Endothelial cell of umbilical vein (primary cell): ENCODE data around the gene ACAD9. TPM values are rescaled to one million over a fixed set of nuclear protein-coding genes. Genes with fewer than 3 reads are reported as not detected.

Source experiments
- BruUV-seq: library from RNA; stranded (reverse); fragments of 400-500 nt; replicated peaks from 2 replicates; lab custom pipeline; 2021; lab: Mats Ljungman, UMichigan
- CTCF ChIA-PET: fragments of 300-600, 350-600 bp; sonication (Branson Sonifier 250); formaldehyde crosslinking; loops from one replicate; lab custom pipeline; 2021; ENCODE audit warnings: antibody characterized with exemption, inconsistent platforms; lab: Charles Lee
- POLR2A ChIA-PET: fragments of 300-600, 350-600 bp; sonication (Branson Sonifier 250); formaldehyde crosslinking; loops from one replicate; lab custom pipeline; 2021; ENCODE audit warnings: antibody characterized with exemption, inconsistent platforms; lab: Charles Lee
- DNase-seq: peaks from one replicate; pipeline ENCODE4 v3.0.0-alpha.2; 2011; ENCODE audit warnings: low read depth, low spot score
- FAIRE-seq: peaks from 2 replicates; lab custom pipeline; 2011; peaks lifted over from hg19 to GRCh38; lab: Jason Lieb, UNC
- H2AFZ ChIP-seq: 2 replicates; pipeline ENCODE4 v1.6.0; 2012; ENCODE audit warnings: low read depth, low read length, control low read depth, inconsistent platforms
- H3K27ac ChIP-seq: 2 replicates; pipeline ENCODE4 v1.5.1; 2011; ENCODE audit warnings: low read depth, mild to moderate bottlenecking, control low read depth, low read length, moderate library complexity; ENCODE audit not compliant: insufficient read depth
- H3K27me3 ChIP-seq, 2 experiments: 2 replicates each; pipeline versions ENCODE4 v1.6.0 to v1.6.1; 2011; ENCODE audit warnings: low read length in 2 of 2, mixed read lengths in 1 of 2; ENCODE audit not compliant: control insufficient read depth in 2 of 2, insufficient read depth in 2 of 2
- H3K36me3 ChIP-seq, 2 experiments: 2 replicates in 1 of 2; 3 replicates in 1 of 2; pipeline ENCODE4 v1.5.1; 2011; ENCODE audit warnings: low read length in 2 of 2, mild to moderate bottlenecking in 1 of 2, moderate library complexity in 1 of 2; ENCODE audit not compliant: control insufficient read depth in 2 of 2, insufficient read depth in 2 of 2; ENCODE audit errors: extremely low read depth in 1 of 2
- H3K4me1 ChIP-seq: 3 replicates; pipeline ENCODE4 v1.5.1; 2011; ENCODE audit warnings: mild to moderate bottlenecking, low read length; ENCODE audit not compliant: control insufficient read depth, insufficient read depth; ENCODE audit errors: extremely low read depth
- H3K4me2 ChIP-seq: 2 replicates; pipeline ENCODE4 v1.6.1; 2011; ENCODE audit warnings: low read length, control low read depth, mixed read lengths; ENCODE audit not compliant: insufficient read depth
- H3K4me3 ChIP-seq, 3 experiments: fragments of 200-600 bp in 1 of 3; sonication (generic), shearing (Covaris generic) in 1 of 3; replicated peaks in 1 of 3; 2 replicates each; pipeline ENCODE4 v1.5.1; 2011 to 2016; ENCODE audit warnings: control low read depth in 3 of 3, low read length in 3 of 3, mild to moderate bottlenecking in 2 of 3, inconsistent platforms in 1 of 3, low read depth in 1 of 3, moderate library complexity in 1 of 3; ENCODE audit not compliant: insufficient read depth in 1 of 3
- H3K79me2 ChIP-seq: 2 replicates; pipeline ENCODE4 v1.6.0; 2012; ENCODE audit warnings: low read length, inconsistent platforms; ENCODE audit not compliant: control insufficient read depth, insufficient read depth
- H3K9ac ChIP-seq: replicated peaks from 2 replicates; pipeline ENCODE3; 2011; ENCODE audit warnings: low read length, control low read depth; ENCODE audit not compliant: insufficient read depth; ENCODE audit errors: extremely low read depth
- H3K9me1 ChIP-seq: replicated peaks from 3 replicates; pipeline ENCODE4 v1.6.0; 2011; ENCODE audit warnings: mild to moderate bottlenecking, low read length; ENCODE audit not compliant: control insufficient read depth, insufficient read depth; ENCODE audit errors: extremely low read depth
- H3K9me3 ChIP-seq: replicated peaks from 2 replicates; pipeline ENCODE4 v1.5.1; 2012; ENCODE audit warnings: low read length, inconsistent platforms; ENCODE audit not compliant: control insufficient read depth, insufficient read depth
- H4K20me1 ChIP-seq: replicated peaks from 2 replicates; pipeline ENCODE3; 2011; ENCODE audit warnings: mild to moderate bottlenecking, low read length; ENCODE audit not compliant: control insufficient read depth, insufficient read depth; ENCODE audit errors: extremely low read depth
- EZH2 ChIP-seq: IDR thresholded peaks from 2 replicates; pipeline ENCODE4 v1.6.1; 2012; ENCODE audit warnings: borderline replicate concordance, low read depth, mild to moderate bottlenecking, moderate library complexity, low read length, inconsistent platforms; ENCODE audit not compliant: severe bottlenecking
- GATA2 ChIP-seq: IDR thresholded peaks from 2 replicates; pipeline ENCODE4 v1.7.0; 2011; ENCODE audit warnings: low read depth, mild to moderate bottlenecking, moderate library complexity, mixed read lengths, low read length; ENCODE audit not compliant: insufficient read length, insufficient read depth
- dilution Hi-C: fragments of 300-500 bp; cut with MboI; formaldehyde crosslinking; loops from one replicate; pipeline ENCODE4 v1.15.0; 2019; ENCODE audit warnings: low sequenced_read_pairs; ENCODE audit not compliant: extremely low pct_ligation_motif_present
- intact Hi-C: fragments of 100-400 bp; cut with micrococcal nuclease; formaldehyde crosslinking; loops from one replicate; pipeline ENCODE4 v1.10.0; 2022
- polyA plus RNA-seq, 4 experiments: library from polyadenylated mRNA; depleted of rRNA in 3 of 4; stranded (reverse) in 3 of 4; unstranded in 1 of 4; fragments of >200 nt; gene quantifications; 2 replicates each; pipeline versions ENCODE4 v1.2.1 to v1.2.3, GENCODE V29; 2011 to 2012; ENCODE audit warnings: missing spikeins in 1 of 4
- total RNA-seq: library from RNA; stranded (reverse); gene quantifications from 2 replicates; pipeline ENCODE4 v1.2.3, GENCODE V29; 2021
- TF ChIP-seq, protein P1 (sequence below): IDR thresholded peaks from 2 replicates; pipeline ENCODE4 v1.6.1; 2011; ENCODE audit not compliant: insufficient read depth, insufficient read length
- TF ChIP-seq, protein P2 (sequence below), 2 donors: IDR thresholded peaks; 1 replicate in 1 of 2; 2 replicates in 1 of 2; pipeline ENCODE4 v1.5.1; 2011; ENCODE audit warnings: low read length in 2 of 2, mild to moderate bottlenecking in 2 of 2, moderate library complexity in 2 of 2, control low read depth in 1 of 2, inconsistent platforms in 1 of 2, low read depth in 1 of 2; ENCODE audit not compliant: insufficient read depth in 1 of 2; ENCODE audit errors: extremely low read depth in 1 of 2

Gene ACAD9
- total and polyA plus RNA-seq, 2 donors (not counting 3 experiments of a cell fraction or from before 2014, with no cell fraction given), result 58.6 to 65.8 TPM

DNA sequence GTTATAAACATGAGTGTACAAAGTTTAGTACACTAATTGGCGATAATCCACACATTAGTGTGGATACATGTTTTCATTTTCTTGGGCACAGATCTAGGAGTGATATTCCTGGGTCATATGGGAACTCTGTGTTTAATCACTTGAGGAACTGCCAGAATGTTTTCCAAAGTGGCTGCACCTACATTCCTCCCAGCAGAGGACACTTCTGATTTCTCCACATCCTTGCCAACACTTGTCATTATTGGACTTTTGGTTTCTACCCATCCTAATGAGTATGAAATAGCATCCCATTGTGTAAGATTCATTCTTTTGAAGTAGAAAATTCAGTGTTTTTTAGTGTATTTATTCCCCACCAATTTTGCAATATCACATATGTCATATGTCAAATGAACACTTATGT, 60.8 kb downstream of the ACAD9 start:
- POLR2A ChIA-PET, result no interaction called here
- no peaks in the 10 kb centered on the region for H4K20me1 ChIP-seq
- H3K27me3 ChIP-seq, result peaks cover 0 to 3% of the 10 kb centered on the region in 2 experiments
- FAIRE-seq (no peak), DNase-seq (no peak)
- dilution Hi-C loops, result no loop called here
- H3K9me1 ChIP-seq, result no peaks in the 10 kb centered on the region
- no peak overlapping the region for H3K9ac ChIP-seq
- no peaks in the 10 kb centered on the region for H3K79me2 ChIP-seq
- H3K4me3 ChIP-seq, result no peak overlapping the region
- H3K4me1 ChIP-seq, result no peaks in the 10 kb centered on the region
- no peak overlapping the region for H3K4me2 ChIP-seq
- no TSS peak for BruUV-seq
- intact Hi-C loops, result no loop called here
- TF ChIP-seq, protein P1, sequence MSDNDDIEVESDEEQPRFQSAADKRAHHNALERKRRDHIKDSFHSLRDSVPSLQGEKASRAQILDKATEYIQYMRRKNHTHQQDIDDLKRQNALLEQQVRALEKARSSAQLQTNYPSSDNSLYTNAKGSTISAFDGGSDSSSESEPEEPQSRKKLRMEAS, result no peak
- TF ChIP-seq EZH2 (no peak), GATA2 (no peak)
- TF ChIP-seq, protein P2, sequence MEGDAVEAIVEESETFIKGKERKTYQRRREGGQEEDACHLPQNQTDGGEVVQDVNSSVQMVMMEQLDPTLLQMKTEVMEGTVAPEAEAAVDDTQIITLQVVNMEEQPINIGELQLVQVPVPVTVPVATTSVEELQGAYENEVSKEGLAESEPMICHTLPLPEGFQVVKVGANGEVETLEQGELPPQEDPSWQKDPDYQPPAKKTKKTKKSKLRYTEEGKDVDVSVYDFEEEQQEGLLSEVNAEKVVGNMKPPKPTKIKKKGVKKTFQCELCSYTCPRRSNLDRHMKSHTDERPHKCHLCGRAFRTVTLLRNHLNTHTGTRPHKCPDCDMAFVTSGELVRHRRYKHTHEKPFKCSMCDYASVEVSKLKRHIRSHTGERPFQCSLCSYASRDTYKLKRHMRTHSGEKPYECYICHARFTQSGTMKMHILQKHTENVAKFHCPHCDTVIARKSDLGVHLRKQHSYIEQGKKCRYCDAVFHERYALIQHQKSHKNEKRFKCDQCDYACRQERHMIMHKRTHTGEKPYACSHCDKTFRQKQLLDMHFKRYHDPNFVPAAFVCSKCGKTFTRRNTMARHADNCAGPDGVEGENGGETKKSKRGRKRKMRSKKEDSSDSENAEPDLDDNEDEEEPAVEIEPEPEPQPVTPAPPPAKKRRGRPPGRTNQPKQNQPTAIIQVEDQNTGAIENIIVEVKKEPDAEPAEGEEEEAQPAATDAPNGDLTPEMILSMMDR (IDR thresholded peaks at IDR 0.05; ENCODE audit: extremely low read depth in 1 of 2, insufficient read depth in 1 of 2, low read depth in 1 of 2, low read length in 2 of 2), result no peak
- no peaks in the 10 kb centered on the region for H3K9me3 ChIP-seq
- no peak overlapping the region for H3K27ac ChIP-seq
- CTCF ChIA-PET, result no interaction called here
- H2AFZ ChIP-seq, result no peak overlapping the region
- H3K36me3 ChIP-seq, result no peaks in the 10 kb centered on the region
